SKM-1 (cell line): ENCODE measurements around the gene FBXO30.

Experiments used
- DNase-seq: peaks from one replicate; lab custom pipeline; 2025; ENCODE audit not compliant: unreplicated experiment; lab: John Stamatoyannopoulos, UW

The FBXO30 gene

GRCh38 chr6:145822456-145822855 is 7.9 kb upstream of the FBXO30 start:
- no peak for DNase-seq

GRCh38 chr6:145819994-145820393 is 5.4 kb upstream of the FBXO30 start:
- DNase-seq, result no peak

GRCh38 chr6:145818796-145819195 is 4.2 kb upstream of the FBXO30 start:
- no peak for DNase-seq

GRCh38 chr6:145816392-145816791 is 1.8 kb upstream of the FBXO30 start:
- DNase-seq, result no peak

GRCh38 chr6:145815309-145816274 is 997 bp upstream of the FBXO30 start:
- no peak for DNase-seq

- DNase-seq, result peak; percentile 45
Measured at GRCh38 chr6:145814035-145814500, 527 bp downstream of the FBXO30 start.

- no peak for DNase-seq
Measured at GRCh38 chr6:145813285-145814034, 1.1 kb downstream of the FBXO30 start.

- no peak for DNase-seq
Measured at GRCh38 chr6:145811741-145812140, 2.9 kb downstream of the FBXO30 start.

GRCh38 chr6:145809785-145810184 is 4.8 kb downstream of the FBXO30 start:
- no peak for DNase-seq

GRCh38 chr6:145809211-145809610 is 5.4 kb downstream of the FBXO30 start:
- DNase-seq, result no peak

GRCh38 chr6:145808239-145808638 is 6.4 kb downstream of the FBXO30 start:
- DNase-seq, result no peak

- no peak for DNase-seq
Measured at GRCh38 chr6:145802141-145802540, 12.5 kb downstream of the FBXO30 start.

- DNase-seq, result no peak
Measured at GRCh38 chr6:145801021-145801420, 13.6 kb downstream of the FBXO30 start.

GRCh38 chr6:145798530-145798929 is 16.1 kb downstream of the FBXO30 start:
- no peak for DNase-seq

- no peak for DNase-seq
Measured at GRCh38 chr6:145789443-145789842, 25.2 kb downstream of the FBXO30 start.

GRCh38 chr6:145787688-145788087 is 26.9 kb downstream of the FBXO30 start:
- DNase-seq, result no peak

GRCh38 chr6:145784683-145785082 is 29.9 kb downstream of the FBXO30 start:
- no peak for DNase-seq

GRCh38 chr6:145783796-145784195 is 30.8 kb downstream of the FBXO30 start:
- DNase-seq, result no peak

GRCh38 chr6:145772846-145773245 is 41.7 kb downstream of the FBXO30 start:
- DNase-seq, result no peak

GRCh38 chr6:145765449-145765848 is 49.1 kb downstream of the FBXO30 start:
- DNase-seq, result no peak

GRCh38 chr6:145763742-145764141 is 50.9 kb downstream of the FBXO30 start:
- DNase-seq, result no peak

GRCh38 chr6:145761584-145761983 is 53.0 kb downstream of the FBXO30 start:
- DNase-seq, result no peak
